AG04449 (cell line): ENCODE measurements around the gene ZNF25.
"Not testable (repeated sequence)": the region's sequence is repeated elsewhere in the genome, so short reads cannot be mapped to it uniquely, and the experiment has no call there.

Source experiments
- CTCF ChIA-PET: fragments of 350-600 bp; formaldehyde crosslinking; extraction: SDS; loops from one replicate; lab custom pipeline; 2021; ENCODE audit warnings: antibody characterized with exemption; lab: Yijun Ruan, JAX
- POLR2A ChIA-PET: fragments of 400-600, 350-600 bp; formaldehyde crosslinking; extraction: SDS; loops from one replicate; lab custom pipeline; 2020; ENCODE audit warnings: antibody characterized with exemption, inconsistent platforms; lab: Yijun Ruan, JAX
- DNase-seq: peaks from one replicate; pipeline ENCODE4 v3.0.0-alpha.2; 2010; ENCODE audit warnings: low read depth, low spot score
- H3K4me3 ChIP-seq: 2 replicates; pipeline ENCODE4 v1.5.1; 2011; ENCODE audit warnings: low read depth, mild to moderate bottlenecking, control low read depth, low read length
- TF ChIP-seq, protein P1 (sequence below): IDR thresholded peaks from one replicate; pipeline ENCODE4 v1.5.1; 2011; ENCODE audit warnings: mild to moderate bottlenecking, moderate library complexity, low read length, control low read depth, inconsistent platforms; ENCODE audit not compliant: insufficient read depth; ENCODE audit errors: missing control alignments

ZNF25 gene

DNA sequence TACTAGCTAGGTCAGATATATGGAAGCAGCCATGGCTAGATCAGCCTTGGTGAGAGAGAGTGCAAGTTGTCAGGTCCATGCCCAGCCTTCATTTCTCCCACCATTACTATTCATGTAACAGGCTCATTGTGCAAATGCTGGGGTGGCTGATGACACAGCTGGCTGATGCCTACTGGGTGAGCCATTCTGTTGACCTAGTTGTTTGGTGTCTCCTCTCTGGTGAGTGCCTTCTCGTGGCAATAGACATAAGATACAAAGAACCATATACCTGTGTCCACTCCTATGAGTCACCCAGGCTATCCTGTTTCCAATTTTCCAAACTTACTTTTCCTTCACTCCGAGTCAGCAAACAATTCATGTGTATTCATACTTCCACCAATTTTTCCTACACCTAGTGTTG lies 46.0 kb downstream of the ZNF25 start:
- TF ChIP-seq, protein P1, sequence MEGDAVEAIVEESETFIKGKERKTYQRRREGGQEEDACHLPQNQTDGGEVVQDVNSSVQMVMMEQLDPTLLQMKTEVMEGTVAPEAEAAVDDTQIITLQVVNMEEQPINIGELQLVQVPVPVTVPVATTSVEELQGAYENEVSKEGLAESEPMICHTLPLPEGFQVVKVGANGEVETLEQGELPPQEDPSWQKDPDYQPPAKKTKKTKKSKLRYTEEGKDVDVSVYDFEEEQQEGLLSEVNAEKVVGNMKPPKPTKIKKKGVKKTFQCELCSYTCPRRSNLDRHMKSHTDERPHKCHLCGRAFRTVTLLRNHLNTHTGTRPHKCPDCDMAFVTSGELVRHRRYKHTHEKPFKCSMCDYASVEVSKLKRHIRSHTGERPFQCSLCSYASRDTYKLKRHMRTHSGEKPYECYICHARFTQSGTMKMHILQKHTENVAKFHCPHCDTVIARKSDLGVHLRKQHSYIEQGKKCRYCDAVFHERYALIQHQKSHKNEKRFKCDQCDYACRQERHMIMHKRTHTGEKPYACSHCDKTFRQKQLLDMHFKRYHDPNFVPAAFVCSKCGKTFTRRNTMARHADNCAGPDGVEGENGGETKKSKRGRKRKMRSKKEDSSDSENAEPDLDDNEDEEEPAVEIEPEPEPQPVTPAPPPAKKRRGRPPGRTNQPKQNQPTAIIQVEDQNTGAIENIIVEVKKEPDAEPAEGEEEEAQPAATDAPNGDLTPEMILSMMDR = no peak
- ChIA-PET POLR2A (no interaction called here), CTCF (no interaction called here)
- DNase-seq = no peak
- H3K4me3 ChIP-seq = no peak overlapping the region

DNA sequence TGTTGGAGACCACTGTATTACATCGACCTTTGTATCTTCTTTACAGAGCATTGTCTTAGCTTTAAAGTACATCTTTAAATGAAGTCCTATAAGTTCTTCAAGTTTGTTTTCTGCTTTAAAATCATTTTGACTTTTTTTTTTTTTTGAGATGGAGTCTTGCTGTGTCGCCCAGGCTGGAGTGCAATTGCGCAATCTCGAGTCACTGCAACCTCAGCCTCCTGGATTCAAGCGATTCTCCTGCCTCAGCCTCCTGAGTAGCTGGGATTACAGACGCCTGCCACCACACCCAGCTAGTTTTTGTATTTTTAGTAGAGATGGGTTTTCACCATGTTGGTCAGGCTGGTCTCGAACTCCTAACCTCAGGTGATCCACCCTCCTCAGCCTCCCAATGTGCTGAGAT lies 68.3 kb downstream of the ZNF25 start:
- H3K4me3 ChIP-seq, POLR2A ChIA-PET, CTCF ChIA-PET, DNase-seq: not testable (repeated sequence)

DNA sequence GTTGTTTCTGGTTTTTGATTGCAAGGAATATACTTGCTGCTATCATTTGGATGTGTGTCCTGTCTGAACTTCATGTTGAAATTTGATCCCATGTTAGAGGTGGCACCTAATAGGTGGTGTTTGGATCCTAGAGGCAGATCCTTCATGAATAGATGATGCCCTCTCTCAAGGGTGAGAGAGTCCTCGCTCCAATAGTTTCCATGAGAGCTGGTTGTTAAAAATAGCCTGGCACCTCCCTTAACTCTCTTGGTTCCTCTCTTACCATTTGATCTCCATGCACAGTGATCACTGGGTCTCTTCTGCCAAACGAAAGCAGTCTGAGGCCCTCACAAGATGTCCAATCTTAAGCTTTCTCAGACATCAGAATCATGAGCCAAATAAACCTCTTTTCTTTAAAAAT lies 70.1 kb downstream of the ZNF25 start:
- ChIA-PET POLR2A (no interaction called here), CTCF (no interaction called here)
- TF ChIP-seq, protein P1 = no peak

More for the DNA sequence above, 70.1 kb downstream of the ZNF25 start:
- DNase-seq = no peak
- H3K4me3 ChIP-seq = no peak overlapping the region
